Uterus (tissue), 2 donors: ENCODE data around the gene GCNT2.

Source experiments
- POLR2A ChIP-seq, 2 donors: fragments of 450-650 bp; IDR thresholded peaks; one replicate each; pipeline ENCODE4 v1.6.1; 2016; ENCODE audit warnings: antibody characterized with exemption in 2 of 2, mild to moderate bottlenecking in 1 of 2, moderate library complexity in 1 of 2
- TF ChIP-seq, protein P1 (sequence below), 4 experiments: fragments of 200-600 bp in 2 of 4; fragments of 450-650 bp in 2 of 4; sonication (generic) in 2 of 4; IDR thresholded peaks; one replicate each; pipeline ENCODE4 v1.5.1; 2016 to 2019; ENCODE audit warnings: antibody characterized with exemption in 4 of 4, mild to moderate bottlenecking in 2 of 4, moderate library complexity in 1 of 4

GRCh38 chr6:10678456-10678855, 157.3 kb downstream of the GCNT2 start:
- TF ChIP-seq, protein P1, sequence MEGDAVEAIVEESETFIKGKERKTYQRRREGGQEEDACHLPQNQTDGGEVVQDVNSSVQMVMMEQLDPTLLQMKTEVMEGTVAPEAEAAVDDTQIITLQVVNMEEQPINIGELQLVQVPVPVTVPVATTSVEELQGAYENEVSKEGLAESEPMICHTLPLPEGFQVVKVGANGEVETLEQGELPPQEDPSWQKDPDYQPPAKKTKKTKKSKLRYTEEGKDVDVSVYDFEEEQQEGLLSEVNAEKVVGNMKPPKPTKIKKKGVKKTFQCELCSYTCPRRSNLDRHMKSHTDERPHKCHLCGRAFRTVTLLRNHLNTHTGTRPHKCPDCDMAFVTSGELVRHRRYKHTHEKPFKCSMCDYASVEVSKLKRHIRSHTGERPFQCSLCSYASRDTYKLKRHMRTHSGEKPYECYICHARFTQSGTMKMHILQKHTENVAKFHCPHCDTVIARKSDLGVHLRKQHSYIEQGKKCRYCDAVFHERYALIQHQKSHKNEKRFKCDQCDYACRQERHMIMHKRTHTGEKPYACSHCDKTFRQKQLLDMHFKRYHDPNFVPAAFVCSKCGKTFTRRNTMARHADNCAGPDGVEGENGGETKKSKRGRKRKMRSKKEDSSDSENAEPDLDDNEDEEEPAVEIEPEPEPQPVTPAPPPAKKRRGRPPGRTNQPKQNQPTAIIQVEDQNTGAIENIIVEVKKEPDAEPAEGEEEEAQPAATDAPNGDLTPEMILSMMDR (IDR thresholded peaks at IDR 0.05), result no peak
- TF ChIP-seq POLR2A (IDR thresholded peaks at IDR 0.05), result no peak
